Renal cortical epithelial cell (primary cell): ENCODE measurements around the gene CHRD. TPM values are rescaled to one million over a fixed set of nuclear protein-coding genes. Genes with fewer than 3 reads are reported as not detected.

Experiments
- DNase-seq: peaks from one replicate; pipeline ENCODE4 v3.0.0-alpha.2; 2011; ENCODE audit warnings: low read depth
- total RNA-seq: library from RNA; depleted of rRNA; stranded (reverse); fragments of >200 nt; gene quantifications from 2 replicates; pipeline ENCODE4 v1.2.3, GENCODE V29; 2014

CHRD gene
- total RNA-seq, 1 donor from 2014 or later, result 23.9 TPM

GRCh38 chr3:184346480-184347190 lies 33.2 kb upstream of the CHRD start:
- no peak for DNase-seq

- no peak for DNase-seq
Measured at GRCh38 chr3:184347321-184348056, 32.4 kb upstream of the CHRD start.

- DNase-seq, result no peak
Measured at GRCh38 chr3:184348057-184348382, 31.8 kb upstream of the CHRD start.

GRCh38 chr3:184349563-184350470 lies 30.0 kb upstream of the CHRD start:
- DNase-seq, result peak; percentile 41

GRCh38 chr3:184350618-184351017 lies 29.2 kb upstream of the CHRD start:
- DNase-seq, result no peak

GRCh38 chr3:184351511-184352148 lies 28.2 kb upstream of the CHRD start:
- no peak for DNase-seq

GRCh38 chr3:184352149-184352785 lies 27.6 kb upstream of the CHRD start:
- DNase-seq, result no peak

- no peak for DNase-seq
Measured at GRCh38 chr3:184352897-184353545, 26.8 kb upstream of the CHRD start.

GRCh38 chr3:184353546-184353941 lies 26.3 kb upstream of the CHRD start:
- no peak for DNase-seq

- no peak for DNase-seq
Measured at GRCh38 chr3:184354121-184354728, 25.6 kb upstream of the CHRD start.

GRCh38 chr3:184354754-184355153 lies 25.1 kb upstream of the CHRD start:
- no peak for DNase-seq

GRCh38 chr3:184355261-184356040 lies 24.4 kb upstream of the CHRD start:
- no peak for DNase-seq

GRCh38 chr3:184357248-184358123 lies 22.4 kb upstream of the CHRD start:
- DNase-seq, result no peak

GRCh38 chr3:184358124-184358767 lies 21.6 kb upstream of the CHRD start:
- DNase-seq, result no peak

- no peak for DNase-seq
Measured at GRCh38 chr3:184358921-184359350, 20.9 kb upstream of the CHRD start.

- no peak for DNase-seq
Measured at GRCh38 chr3:184359610-184360009, 20.2 kb upstream of the CHRD start.

- no peak for DNase-seq
Measured at GRCh38 chr3:184360070-184360928, 19.6 kb upstream of the CHRD start.
